Measurements from ENCODE around the gene OR10J5. TPM values are rescaled to one million over a fixed set of nuclear protein-coding genes. Genes with fewer than 3 reads are reported as not detected.
"Not testable (repeated sequence)": the region's sequence is repeated elsewhere in the genome, so short reads cannot be mapped to it uniquely, and the experiment has no call there.

Gene OR10J5
- total RNA-seq, 1 donor from 2014 or later, result not detected

GRCh38 chr1:159554261-159554660 is 18.5 kb upstream of the OR10J5 start:
- Mint-ChIP-seq H3K9me3 (ENCODE audit: unreplicated experiment) (peaks cover 9% of the 10 kb centered on the region), H3K27me3 (ENCODE audit: unreplicated experiment) (peaks cover 26% of the 10 kb centered on the region), H3K36me3 (ENCODE audit: unreplicated experiment) (no peaks in the 10 kb centered on the region), H3K4me1 (ENCODE audit: unreplicated experiment) (no peaks in the 10 kb centered on the region), H3K27ac (ENCODE audit: unreplicated experiment) (no peak overlapping the region), H3K4me3 (ENCODE audit: unreplicated experiment) (no peak overlapping the region)
- no peak for TF ChIP-seq CTCF (IDR thresholded peaks at IDR 0.05)
- no peak for DNase-seq (ENCODE audit: extremely low spot score, unreplicated experiment)

- Mint-ChIP-seq H3K9me3 (ENCODE audit: unreplicated experiment) (no peaks in the 10 kb centered on the region), H3K27ac (ENCODE audit: unreplicated experiment) (no peak overlapping the region), H3K4me3 (ENCODE audit: unreplicated experiment) (no peak overlapping the region), H3K27me3 (ENCODE audit: unreplicated experiment) (peaks cover 34% of the 10 kb centered on the region), H3K36me3 (ENCODE audit: unreplicated experiment) (no peaks in the 10 kb centered on the region), H3K4me1 (ENCODE audit: unreplicated experiment) (no peaks in the 10 kb centered on the region)
- TF ChIP-seq CTCF (IDR thresholded peaks at IDR 0.05), result no peak
- no peak for DNase-seq (ENCODE audit: extremely low spot score, unreplicated experiment)
Measured at GRCh38 chr1:159548126-159548525, 12.3 kb upstream of the OR10J5 start.

GRCh38 chr1:159532922-159533321 is 2.9 kb downstream of the OR10J5 start:
- no peaks in the 10 kb centered on the region for H3K36me3 Mint-ChIP-seq (ENCODE audit: unreplicated experiment)
- H3K27ac Mint-ChIP-seq (ENCODE audit: unreplicated experiment), result no peak overlapping the region
- H3K27me3 Mint-ChIP-seq (ENCODE audit: unreplicated experiment), result peaks cover 12% of the 10 kb centered on the region
- no peaks in the 10 kb centered on the region for H3K4me1 Mint-ChIP-seq (ENCODE audit: unreplicated experiment)
- H3K4me3 Mint-ChIP-seq (ENCODE audit: unreplicated experiment), result no peak overlapping the region
- TF ChIP-seq CTCF (IDR thresholded peaks at IDR 0.05), result no peak
- peaks cover 3% of the 10 kb centered on the region for H3K9me3 Mint-ChIP-seq (ENCODE audit: unreplicated experiment)
- DNase-seq (ENCODE audit: extremely low spot score, unreplicated experiment), result no peak

- peaks cover 15% of the 10 kb centered on the region for H3K27me3 Mint-ChIP-seq (ENCODE audit: unreplicated experiment)
- not testable (repeated sequence) for H3K4me3 Mint-ChIP-seq (ENCODE audit: unreplicated experiment); H3K4me1 Mint-ChIP-seq (ENCODE audit: unreplicated experiment); H3K27ac Mint-ChIP-seq (ENCODE audit: unreplicated experiment); DNase-seq (ENCODE audit: extremely low spot score, unreplicated experiment); H3K36me3 Mint-ChIP-seq (ENCODE audit: unreplicated experiment)
- peaks cover 11% of the 10 kb centered on the region for H3K9me3 Mint-ChIP-seq (ENCODE audit: unreplicated experiment)
Measured at GRCh38 chr1:159524792-159525191, 11.0 kb downstream of the OR10J5 start.

- H3K36me3 Mint-ChIP-seq (ENCODE audit: unreplicated experiment), result no peaks in the 10 kb centered on the region
- H3K4me1 Mint-ChIP-seq (ENCODE audit: unreplicated experiment), result no peaks in the 10 kb centered on the region
- H3K27me3 Mint-ChIP-seq (ENCODE audit: unreplicated experiment), result peaks cover 23% of the 10 kb centered on the region
- H3K9me3 Mint-ChIP-seq (ENCODE audit: unreplicated experiment), result peaks cover 13% of the 10 kb centered on the region
- no peak overlapping the region for H3K27ac Mint-ChIP-seq (ENCODE audit: unreplicated experiment)
- DNase-seq (ENCODE audit: extremely low spot score, unreplicated experiment), result no peak
- no peak overlapping the region for H3K4me3 Mint-ChIP-seq (ENCODE audit: unreplicated experiment)
- no peak for TF ChIP-seq CTCF (IDR thresholded peaks at IDR 0.05)
Measured at GRCh38 chr1:159510229-159510541, 25.6 kb downstream of the OR10J5 start.
